ENCODE data around the gene TENM3. TPM values are rescaled to one million over a fixed set of nuclear protein-coding genes. Genes with fewer than 3 reads are reported as not detected.

The TENM3 gene
- total and polyA plus RNA-seq, 12 donors: 2.6 to 54.4 (median 42.8) TPM

- 82 to 89% (median 84%) methylated on average over 3 of the region's 3 CpGs for WGBS, 4 donors
- intact Hi-C loops (cut with DNase I): no loop called here
- Histone ChIP-seq H3K4me1 (replicated peaks in 1 of 2) (peaks cover 0 to 6% of the 10 kb centered on the region in 2 donors), H3K9me3 (replicated peaks in 1 of 3) (no peaks in the 10 kb centered on the region), H3K36me3 (replicated peaks in 1 of 2) (no peaks in the 10 kb centered on the region), H3K4me3 (no peak overlapping the region), H3K27me3 (no peaks in the 10 kb centered on the region), H3K27ac (no peak overlapping the region)
- TF ChIP-seq POLR2A (IDR thresholded peaks at IDR 0.05) (no peak), CTCF (IDR thresholded peaks at IDR 0.05) (no peak)
- DNase-seq: no peak
These were observed 28.1 kb upstream of the TENM3 start for GRCh38 chr4:182215148-182215547.

GRCh38 chr4:182216005-182216404 lies 27.2 kb upstream of the TENM3 start:
- Histone ChIP-seq H3K9me3 (replicated peaks in 1 of 3) (no peaks in the 10 kb centered on the region), H3K36me3 (replicated peaks in 1 of 2) (no peaks in the 10 kb centered on the region), H3K4me3 (no peak overlapping the region), H3K27me3 (no peaks in the 10 kb centered on the region), H3K4me1 (replicated peaks in 1 of 2) (peaks cover 0 to 6% of the 10 kb centered on the region in 2 donors), H3K27ac (no peak overlapping the region)
- TF ChIP-seq POLR2A (IDR thresholded peaks at IDR 0.05) (no peak), CTCF (IDR thresholded peaks at IDR 0.05) (no peak)
- intact Hi-C loops (cut with DNase I): no loop called here
- DNase-seq: no peak
- 80 to 94% (median 93%) methylated on average over 5 of the region's 5 CpGs for WGBS, 4 donors

- no peak overlapping the region for H3K27ac ChIP-seq
These were observed 23.7 kb upstream of the TENM3 start for GRCh38 chr4:182219411-182220056.

GRCh38 chr4:182221987-182222386 lies 21.2 kb upstream of the TENM3 start:
- Histone ChIP-seq H3K9me3 (replicated peaks in 1 of 3) (no peaks in the 10 kb centered on the region), H3K36me3 (replicated peaks in 1 of 2) (no peaks in the 10 kb centered on the region), H3K27me3 (no peaks in the 10 kb centered on the region), H3K4me1 (replicated peaks in 1 of 2) (no peaks in the 10 kb centered on the region), H3K27ac (no peak overlapping the region), H3K4me3 (no peak overlapping the region)
- TF ChIP-seq POLR2A (IDR thresholded peaks at IDR 0.05): no peak
- TF ChIP-seq CTCF (IDR thresholded peaks at IDR 0.05): no peak
- 73 to 78% (median 76%) methylated on average over 5 of the region's 5 CpGs for WGBS, 4 donors
- no peak for DNase-seq
- intact Hi-C loops (cut with DNase I): no loop called here

More at GRCh38 chr4:182219411-182220056, 23.7 kb upstream of the TENM3 start:
- no peak overlapping the region for H3K4me3 ChIP-seq
- H3K27me3 ChIP-seq: no peaks in the 10 kb centered on the region
- no peaks in the 10 kb centered on the region for H3K36me3 ChIP-seq (replicated peaks in 1 of 2)
- no peaks in the 10 kb centered on the region for H3K9me3 ChIP-seq (replicated peaks in 1 of 3)
- 91 to 94% (median 92%) methylated on average over 6 of the region's 6 CpGs for WGBS, 4 donors
- TF ChIP-seq POLR2A (IDR thresholded peaks at IDR 0.05) (no peak), CTCF (IDR thresholded peaks at IDR 0.05) (no peak)
- H3K4me1 ChIP-seq (replicated peaks in 1 of 2): no peaks in the 10 kb centered on the region
- intact Hi-C loops (cut with DNase I): no loop called here
- DNase-seq: no peak

All from adrenal gland (tissue), 12 donors.